CD4-positive, CD25-positive, alpha-beta regulatory T cell (primary cell): Measurements from ENCODE around the gene SEC24A. TPM values are rescaled to one million over a fixed set of nuclear protein-coding genes. Genes with fewer than 3 reads are reported as not detected.
A peak's percentile ranks its signal among the peaks of the same experiment; 100 is the strongest.
"Not testable (repeated sequence)": the region's sequence is repeated elsewhere in the genome, so short reads cannot be mapped to it uniquely, and the experiment has no call there.

Experiments used
- ATAC-seq, 2 donors: fragments of 150-1000 bp; cut with Tn5 transposase; one replicate each; pipeline ENCODE4 v1.10.0; 2021; ENCODE audit warnings: low read depth in 2 of 2, moderate number of reproducible peaks in 2 of 2, moderate library complexity in 1 of 2
- DNase-seq, 3 donors: peaks; one replicate each; pipeline versions ENCODE4 v3.0.0 to v3.0.0-alpha.2; 2012 to 2022; ENCODE audit warnings: mixed read lengths in 1 of 3
- H3K27ac ChIP-seq: one replicate; pipeline ENCODE4 v1.7.0; 2013; ENCODE audit warnings: mild to moderate bottlenecking, low read length; ENCODE audit not compliant: insufficient read depth, poor library complexity, severe bottlenecking
- H3K27me3 ChIP-seq: one replicate; pipeline ENCODE4 v1.7.0; 2013; ENCODE audit warnings: low read length; ENCODE audit not compliant: control insufficient read depth, insufficient read depth
- H3K36me3 ChIP-seq: one replicate; pipeline ENCODE4 v1.7.0; 2013; ENCODE audit warnings: mild to moderate bottlenecking, low read length, moderate library complexity; ENCODE audit not compliant: control insufficient read depth, insufficient read depth
- H3K4me1 ChIP-seq: 2 replicates; pipeline ENCODE4 v1.7.0; 2013; ENCODE audit warnings: mild to moderate bottlenecking, low read length; ENCODE audit not compliant: insufficient read depth, control insufficient read depth, poor library complexity, severe bottlenecking
- H3K4me3 ChIP-seq: one replicate; pipeline ENCODE4 v1.7.0; 2013; ENCODE audit warnings: low read depth, mild to moderate bottlenecking, low read length, moderate library complexity
- H3K9me3 ChIP-seq, 2 experiments: 1 replicate in 1 of 2; 2 replicates in 1 of 2; pipeline ENCODE4 v1.7.0; 2013; ENCODE audit warnings: low read length in 2 of 2, mild to moderate bottlenecking in 1 of 2, moderate library complexity in 1 of 2; ENCODE audit not compliant: control insufficient read depth in 2 of 2
- H3K27ac Mint-ChIP-seq, 3 donors: one replicate each; pipeline ENCODE4 v1.8.0; 2020 to 2022; ENCODE audit warnings: mild to moderate bottlenecking in 3 of 3, mixed read lengths in 3 of 3, moderate library complexity in 2 of 3
- H3K27me3 Mint-ChIP-seq: one replicate; pipeline ENCODE4 v1.8.0; 2022; ENCODE audit warnings: mild to moderate bottlenecking, mixed read lengths
- H3K36me3 Mint-ChIP-seq: one replicate; pipeline ENCODE4 v1.8.0; 2020; ENCODE audit warnings: mixed read lengths
- H3K4me1 Mint-ChIP-seq, 4 donors: one replicate each; pipeline ENCODE4 v1.8.0; 2020 to 2022; ENCODE audit warnings: mixed read lengths in 4 of 4, mild to moderate bottlenecking in 1 of 4
- H3K4me3 Mint-ChIP-seq, 4 donors: one replicate each; pipeline ENCODE4 v1.8.0; 2020 to 2022; ENCODE audit warnings: mild to moderate bottlenecking in 4 of 4, mixed read lengths in 4 of 4, moderate library complexity in 3 of 4
- H3K9me3 Mint-ChIP-seq, 7 donors: one replicate each; pipeline ENCODE4 v1.8.0; 2020 to 2022; ENCODE audit warnings: mixed read lengths in 7 of 7, mild to moderate bottlenecking in 3 of 7, moderate library complexity in 2 of 7
- polyA plus RNA-seq, 4 donors: library from polyadenylated mRNA; unstranded; fragments of 300-500 nt; fragmentation: Illumina TruSeq; gene quantifications; one replicate each; pipeline ENCODE4 v1.2.3, GENCODE V29; 2021
- total RNA-seq: library from RNA; stranded (reverse); gene quantifications from one replicate; pipeline ENCODE4 v1.2.3, GENCODE V29; 2022

SEC24A gene
- total and polyA plus RNA-seq, 5 donors from 2014 or later: 5.6 to 21.5 (median 7.8) TPM

GRCh38 chr5:134634227-134634626 lies 14.4 kb upstream of the SEC24A start:
- ATAC-seq (no peak), DNase-seq (no peak)
- H3K27me3 ChIP-seq: no peaks in the 10 kb centered on the region
- Mint-ChIP-seq H3K36me3 (no peaks in the 10 kb centered on the region), H3K9me3 (no peaks in the 10 kb centered on the region), H3K4me3 (peak overlapping the region in 1 of 4 donors; percentile 47), H3K27ac (no peak overlapping the region), H3K4me1 (peaks cover 4 to 30% (median 9%) of the 10 kb centered on the region in 4 donors), H3K27me3 (no peaks in the 10 kb centered on the region)
- no peak overlapping the region for H3K27ac ChIP-seq
- H3K36me3 ChIP-seq: no peaks in the 10 kb centered on the region
- no peak overlapping the region for H3K4me3 ChIP-seq
- no peaks in the 10 kb centered on the region for H3K9me3 ChIP-seq
- H3K4me1 ChIP-seq: peaks cover 17% of the 10 kb centered on the region

DNA sequence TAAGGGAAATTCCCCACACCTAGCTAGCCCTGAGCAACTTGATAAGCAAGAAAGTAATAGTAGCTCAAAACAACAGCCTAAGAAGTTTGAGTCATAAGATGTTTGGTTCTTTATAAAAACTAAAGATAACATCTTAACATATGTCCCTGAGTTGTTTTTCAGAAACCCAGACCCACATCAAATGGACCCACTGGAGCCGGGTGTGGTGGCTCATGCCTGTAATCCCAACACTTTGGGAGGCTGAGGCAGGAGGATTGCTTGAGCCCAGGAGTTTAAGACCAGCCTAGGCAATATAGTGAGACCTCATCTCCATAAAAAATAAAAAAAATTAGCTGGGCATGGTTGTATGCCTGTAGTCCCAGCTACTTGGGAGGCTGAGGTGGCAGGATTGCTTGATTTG lies 13.2 kb upstream of the SEC24A start:
- not testable (repeated sequence) for H3K27ac Mint-ChIP-seq, H3K27me3 ChIP-seq, H3K9me3 ChIP-seq, H3K27ac ChIP-seq, H3K9me3 Mint-ChIP-seq, ATAC-seq, DNase-seq, H3K27me3 Mint-ChIP-seq, H3K36me3 Mint-ChIP-seq, H3K4me3 ChIP-seq, H3K36me3 ChIP-seq
- peaks cover 17% of the 10 kb centered on the region for H3K4me1 ChIP-seq
- Mint-ChIP-seq H3K4me3 (peak overlapping the region in 2 of 4 donors; percentile 82 to 88), H3K4me1 (peaks cover 4 to 22% (median 6%) of the 10 kb centered on the region in 4 donors)

GRCh38 chr5:134637116-134637721 lies 11.4 kb upstream of the SEC24A start:
- peaks cover 2% of the 10 kb centered on the region for H3K4me1 ChIP-seq
- no peak for DNase-seq
- no peaks in the 10 kb centered on the region for H3K9me3 Mint-ChIP-seq
- H3K27me3 Mint-ChIP-seq: no peaks in the 10 kb centered on the region
- no peak overlapping the region for H3K27ac Mint-ChIP-seq
- no peaks in the 10 kb centered on the region for H3K27me3 ChIP-seq
- ATAC-seq: no peak
- no peak overlapping the region for H3K4me3 ChIP-seq
- H3K4me1 Mint-ChIP-seq: peaks cover 0 to 9% (median 0%) of the 10 kb centered on the region in 4 donors
- no peaks in the 10 kb centered on the region for H3K36me3 ChIP-seq
- no peak overlapping the region for H3K27ac ChIP-seq
- H3K9me3 ChIP-seq: no peaks in the 10 kb centered on the region
- H3K36me3 Mint-ChIP-seq: no peaks in the 10 kb centered on the region
- no peak overlapping the region for H3K4me3 Mint-ChIP-seq

GRCh38 chr5:134638760-134639201 lies 9.8 kb upstream of the SEC24A start:
- Histone ChIP-seq H3K27me3 (no peaks in the 10 kb centered on the region), H3K9me3 (no peaks in the 10 kb centered on the region), H3K27ac (no peak overlapping the region), H3K4me1 (no peaks in the 10 kb centered on the region), H3K4me3 (no peak overlapping the region), H3K36me3 (no peaks in the 10 kb centered on the region)
- Mint-ChIP-seq H3K4me1 (peaks cover 0 to 7% (median 4%) of the 10 kb centered on the region in 4 donors), H3K9me3 (no peaks in the 10 kb centered on the region), H3K27me3 (no peaks in the 10 kb centered on the region), H3K27ac (no peak overlapping the region), H3K36me3 (no peaks in the 10 kb centered on the region), H3K4me3 (no peak overlapping the region)
- DNase-seq: no peak
- no peak for ATAC-seq

- Histone ChIP-seq H3K36me3 (no peaks in the 10 kb centered on the region), H3K4me3 (no peak overlapping the region), H3K27ac (no peak overlapping the region), H3K27me3 (no peaks in the 10 kb centered on the region), H3K9me3 (no peaks in the 10 kb centered on the region), H3K4me1 (peaks cover 6% of the 10 kb centered on the region)
- Mint-ChIP-seq H3K4me1 (peaks cover 7 to 12% (median 9%) of the 10 kb centered on the region in 4 donors), H3K27ac (peak overlapping the region in 2 of 3 donors; percentile 28 to 34), H3K36me3 (no peaks in the 10 kb centered on the region), H3K4me3 (peak overlapping the region in 2 of 4 donors; percentile 65 to 69), H3K27me3 (no peaks in the 10 kb centered on the region), H3K9me3 (no peaks in the 10 kb centered on the region)
- ATAC-seq (no peak), DNase-seq (no peak)
Measured at GRCh38 chr5:134642931-134643530, 5.6 kb upstream of the SEC24A start.

GRCh38 chr5:134647750-134648424 lies 698 bp upstream of the SEC24A start:
- Mint-ChIP-seq H3K4me1 (peaks cover 16 to 37% (median 24%) of the 10 kb centered on the region in 4 donors), H3K4me3 (peak overlapping the region; percentile 91 to 99 (median 98)), H3K9me3 (no peaks in the 10 kb centered on the region), H3K27me3 (no peaks in the 10 kb centered on the region), H3K36me3 (peaks cover 3% of the 10 kb centered on the region), H3K27ac (peak overlapping the region; percentile 98)
- H3K4me3 ChIP-seq: peak overlapping the region; percentile 98
- no peaks in the 10 kb centered on the region for H3K27me3 ChIP-seq
- H3K9me3 ChIP-seq: no peaks in the 10 kb centered on the region
- ATAC-seq (peak; percentile 47 to 51), DNase-seq (peak; percentile 9 to 70 (median 65))
- H3K4me1 ChIP-seq: peaks cover 24% of the 10 kb centered on the region
- no peaks in the 10 kb centered on the region for H3K36me3 ChIP-seq
- H3K27ac ChIP-seq: peak overlapping the region; percentile 98

DNA sequence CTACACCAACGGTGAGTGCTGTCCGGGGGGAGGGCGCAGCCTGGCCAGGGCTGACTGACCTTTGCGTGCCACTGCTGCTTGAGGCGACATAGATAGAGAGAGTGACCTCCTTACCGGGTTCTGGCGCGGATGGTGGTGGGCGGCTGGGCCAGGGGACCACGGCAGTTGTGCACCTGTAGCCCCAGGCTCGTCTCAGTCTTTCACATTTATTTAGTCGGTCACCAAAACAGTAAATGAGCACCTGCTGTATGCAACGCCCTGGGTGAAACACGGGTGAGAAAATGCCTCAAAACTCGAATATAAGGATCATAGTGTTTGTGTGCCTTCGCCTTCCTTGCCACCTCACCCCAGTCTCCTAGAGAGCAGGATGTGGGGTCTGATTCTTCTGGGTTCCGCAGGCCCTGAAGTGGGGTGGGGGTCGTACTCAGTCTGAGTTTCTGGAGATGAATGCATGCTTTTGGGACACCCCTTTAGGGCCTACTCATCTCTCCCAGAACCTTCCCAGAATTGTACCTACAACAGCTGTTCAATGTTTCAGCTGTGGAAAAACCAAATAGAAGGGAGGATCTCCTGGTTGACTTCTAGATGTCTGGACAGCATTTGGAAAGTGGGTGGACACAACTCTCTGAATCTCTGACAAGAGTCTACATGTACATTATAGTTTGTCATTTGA lies 714 bp downstream of the SEC24A start:
- peaks cover 24% of the 10 kb centered on the region for H3K4me1 ChIP-seq
- H3K9me3 Mint-ChIP-seq: no peaks in the 10 kb centered on the region
- peak overlapping the region; percentile 98 for H3K27ac ChIP-seq
- peak overlapping the region; percentile 69 for H3K4me3 ChIP-seq
- peaks cover 3% of the 10 kb centered on the region for H3K36me3 Mint-ChIP-seq
- H3K36me3 ChIP-seq: no peaks in the 10 kb centered on the region
- H3K27me3 ChIP-seq: no peaks in the 10 kb centered on the region
- peaks cover 16 to 44% (median 24%) of the 10 kb centered on the region in 4 donors for H3K4me1 Mint-ChIP-seq
- ATAC-seq (no peak), DNase-seq (peak in 2 of 3 donors; percentile 11 to 45)
- H3K4me3 Mint-ChIP-seq: peak overlapping the region; percentile 91 to 99 (median 98)
- H3K27ac Mint-ChIP-seq: peak overlapping the region; percentile 98
- H3K27me3 Mint-ChIP-seq: no peaks in the 10 kb centered on the region
- H3K9me3 ChIP-seq: no peaks in the 10 kb centered on the region
